ENCODE data around the gene OPALIN.

DNA sequence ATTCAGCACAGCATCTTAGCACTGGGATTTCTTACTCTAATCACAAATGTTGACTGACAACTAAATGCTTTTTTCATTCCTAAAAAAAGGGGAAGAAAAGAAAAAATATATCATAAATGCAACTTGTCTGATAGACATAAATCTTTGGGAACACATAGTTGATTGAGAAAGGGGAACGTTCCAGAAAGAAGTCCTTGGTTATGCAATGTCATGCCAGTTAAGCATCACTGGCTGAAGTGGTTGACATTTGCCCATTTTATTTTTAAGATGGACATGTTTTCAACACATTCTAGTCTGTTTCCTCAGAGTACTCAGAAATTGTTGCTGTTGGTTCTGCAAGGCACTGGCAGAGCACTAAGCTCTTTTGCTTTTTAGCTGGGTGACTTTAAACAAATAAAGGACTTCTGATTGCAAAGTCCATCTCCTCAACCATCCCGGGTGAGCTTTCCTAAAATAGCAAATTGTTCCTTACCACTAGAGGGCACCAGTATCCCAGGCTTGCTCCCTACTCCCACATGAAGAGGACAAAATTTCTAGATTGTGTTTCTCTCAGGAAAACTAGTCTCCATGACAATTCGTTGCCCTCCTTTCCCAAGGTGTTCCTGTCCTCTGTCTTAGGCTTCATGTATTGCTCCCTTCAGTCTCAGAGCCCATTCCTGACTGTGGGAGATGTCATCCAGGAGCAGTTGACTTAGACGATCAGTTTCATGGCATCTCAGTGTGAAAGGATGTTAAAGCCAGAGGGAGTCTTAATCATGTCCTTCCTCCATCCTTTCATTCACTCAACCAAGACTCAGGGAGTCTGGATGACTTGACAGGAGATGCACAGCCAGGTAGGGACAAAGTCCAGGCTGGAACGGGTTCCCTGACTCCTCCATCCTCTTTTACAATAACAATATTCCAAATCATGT lies 23.9 kb downstream of the OPALIN start:
- TF ChIP-seq CTCF (IDR thresholded peaks at IDR 0.05; ENCODE audit: low read depth, low read length, missing input control) (peak; percentile 67), REST (IDR thresholded peaks at IDR 0.05) (no peak), TAF1 (conservative IDR thresholded peaks at IDR 0.05) (no peak), RAD21 (IDR thresholded peaks at IDR 0.05) (peak; percentile 80), SP1 (IDR thresholded peaks at IDR 0.05) (no peak), YY1 (IDR thresholded peaks at IDR 0.05) (no peak), HNF4G (IDR thresholded peaks at IDR 0.05) (peak; percentile 54), ZBTB33 (IDR thresholded peaks at IDR 0.05) (no peak)
- TF ChIP-seq, protein P1, sequence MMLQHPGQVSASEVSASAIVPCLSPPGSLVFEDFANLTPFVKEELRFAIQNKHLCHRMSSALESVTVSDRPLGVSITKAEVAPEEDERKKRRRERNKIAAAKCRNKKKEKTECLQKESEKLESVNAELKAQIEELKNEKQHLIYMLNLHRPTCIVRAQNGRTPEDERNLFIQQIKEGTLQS (IDR thresholded peaks at IDR 0.05) = no peak
- TF ChIP-seq, protein P2, sequence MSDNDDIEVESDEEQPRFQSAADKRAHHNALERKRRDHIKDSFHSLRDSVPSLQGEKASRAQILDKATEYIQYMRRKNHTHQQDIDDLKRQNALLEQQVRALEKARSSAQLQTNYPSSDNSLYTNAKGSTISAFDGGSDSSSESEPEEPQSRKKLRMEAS (IDR thresholded peaks at IDR 0.05) = no peak
